Measurements from ENCODE around the gene FXN.

FXN gene

GRCh38 chr9:69065660-69066059, 30.1 kb downstream of the FXN start:
- H3K4me1 ChIP-seq (ENCODE audit: control insufficient read depth, insufficient read depth, low read length, poor library complexity, severe bottlenecking), result peaks cover 8% of the 10 kb centered on the region
- no peak overlapping the region for H3K4me3 ChIP-seq (ENCODE audit: extremely low read depth, insufficient read depth, low read length, poor library complexity, severe bottlenecking)
- H3K9me3 ChIP-seq (ENCODE audit: control insufficient read depth, low read length), result no peaks in the 10 kb centered on the region
- 75 to 80% methylated on average over 1 of the region's 1 CpG for WGBS, 2 experiments (ENCODE audit: insufficient coverage in 2 of 2)
- peaks cover 43% of the 10 kb centered on the region for H3K36me3 ChIP-seq (ENCODE audit: control insufficient read depth, insufficient read depth, low read length)
- no peak overlapping the region for H3K27ac ChIP-seq (ENCODE audit: low read depth, low read length, severe bottlenecking)

- no peaks in the 10 kb centered on the region for H3K9me3 ChIP-seq (ENCODE audit: control insufficient read depth, low read length)
- H3K4me3 ChIP-seq (ENCODE audit: extremely low read depth, insufficient read depth, low read length, poor library complexity, severe bottlenecking), result no peak overlapping the region
- H3K36me3 ChIP-seq (ENCODE audit: control insufficient read depth, insufficient read depth, low read length), result peaks cover 43% of the 10 kb centered on the region
- no peak overlapping the region for H3K27ac ChIP-seq (ENCODE audit: low read depth, low read length, severe bottlenecking)
- 88 to 93% methylated on average over 8 to 26 of the region's 27 CpGs for WGBS, 2 experiments (ENCODE audit: insufficient coverage in 2 of 2)
- peaks cover 8% of the 10 kb centered on the region for H3K4me1 ChIP-seq (ENCODE audit: control insufficient read depth, insufficient read depth, low read length, poor library complexity, severe bottlenecking)
Observed at GRCh38 chr9:69066955-69067354, 31.4 kb downstream of the FXN start.

- Histone ChIP-seq H3K36me3 (ENCODE audit: control insufficient read depth, insufficient read depth, low read length) (peaks cover 41% of the 10 kb centered on the region), H3K9me3 (ENCODE audit: control insufficient read depth, low read length) (no peaks in the 10 kb centered on the region), H3K27ac (ENCODE audit: low read depth, low read length, severe bottlenecking) (no peak overlapping the region), H3K4me1 (ENCODE audit: control insufficient read depth, insufficient read depth, low read length, poor library complexity, severe bottlenecking) (peaks cover 4% of the 10 kb centered on the region), H3K4me3 (ENCODE audit: extremely low read depth, insufficient read depth, low read length, poor library complexity, severe bottlenecking) (no peak overlapping the region)
- WGBS, 2 experiments (ENCODE audit: insufficient coverage in 2 of 2), result 82 to 100% methylated on average over 6 of the region's 7 CpGs
Observed at GRCh38 chr9:69070201-69070600, 34.6 kb downstream of the FXN start.

GRCh38 chr9:69071059-69071458, 35.5 kb downstream of the FXN start:
- Histone ChIP-seq H3K9me3 (ENCODE audit: control insufficient read depth, low read length) (no peaks in the 10 kb centered on the region), H3K36me3 (ENCODE audit: control insufficient read depth, insufficient read depth, low read length) (peaks cover 34% of the 10 kb centered on the region), H3K4me3 (ENCODE audit: extremely low read depth, insufficient read depth, low read length, poor library complexity, severe bottlenecking) (no peak overlapping the region), H3K27ac (ENCODE audit: low read depth, low read length, severe bottlenecking) (no peak overlapping the region), H3K4me1 (ENCODE audit: control insufficient read depth, insufficient read depth, low read length, poor library complexity, severe bottlenecking) (peaks cover 4% of the 10 kb centered on the region)
- WGBS, 2 experiments (ENCODE audit: insufficient coverage in 2 of 2), result 61 to 64% methylated on average over 2 of the region's 3 CpGs

GRCh38 chr9:69073103-69073502, 37.6 kb downstream of the FXN start:
- Histone ChIP-seq H3K36me3 (ENCODE audit: control insufficient read depth, insufficient read depth, low read length) (peaks cover 19% of the 10 kb centered on the region), H3K27ac (ENCODE audit: low read depth, low read length, severe bottlenecking) (no peak overlapping the region), H3K4me3 (ENCODE audit: extremely low read depth, insufficient read depth, low read length, poor library complexity, severe bottlenecking) (no peak overlapping the region), H3K4me1 (ENCODE audit: control insufficient read depth, insufficient read depth, low read length, poor library complexity, severe bottlenecking) (no peaks in the 10 kb centered on the region), H3K9me3 (ENCODE audit: control insufficient read depth, low read length) (no peaks in the 10 kb centered on the region)
- WGBS, 2 experiments (ENCODE audit: insufficient coverage in 2 of 2), result 85 to 97% methylated on average over 3 of the region's 4 CpGs

- Histone ChIP-seq H3K9me3 (ENCODE audit: control insufficient read depth, low read length) (no peaks in the 10 kb centered on the region), H3K4me3 (ENCODE audit: extremely low read depth, insufficient read depth, low read length, poor library complexity, severe bottlenecking) (no peak overlapping the region), H3K36me3 (ENCODE audit: control insufficient read depth, insufficient read depth, low read length) (peaks cover 14% of the 10 kb centered on the region), H3K27ac (ENCODE audit: low read depth, low read length, severe bottlenecking) (no peak overlapping the region), H3K4me1 (ENCODE audit: control insufficient read depth, insufficient read depth, low read length, poor library complexity, severe bottlenecking) (no peaks in the 10 kb centered on the region)
- WGBS, 2 experiments (ENCODE audit: insufficient coverage in 2 of 2), result 92% methylated on average over 2 of the region's 2 CpGs; no CpG with 5 or more reads in 1 of the 2 experiments
Observed at GRCh38 chr9:69074801-69075200, 39.2 kb downstream of the FXN start.

GRCh38 chr9:69076550-69076949, 41.0 kb downstream of the FXN start:
- 86 to 89% methylated on average over 2 to 4 of the region's 5 CpGs for WGBS, 2 experiments (ENCODE audit: insufficient coverage in 2 of 2)
- Histone ChIP-seq H3K27ac (ENCODE audit: low read depth, low read length, severe bottlenecking) (no peak overlapping the region), H3K36me3 (ENCODE audit: control insufficient read depth, insufficient read depth, low read length) (peaks cover 9% of the 10 kb centered on the region), H3K4me1 (ENCODE audit: control insufficient read depth, insufficient read depth, low read length, poor library complexity, severe bottlenecking) (no peaks in the 10 kb centered on the region), H3K4me3 (ENCODE audit: extremely low read depth, insufficient read depth, low read length, poor library complexity, severe bottlenecking) (no peak overlapping the region), H3K9me3 (ENCODE audit: control insufficient read depth, low read length) (no peaks in the 10 kb centered on the region)

- Histone ChIP-seq H3K9me3 (ENCODE audit: control insufficient read depth, low read length) (no peaks in the 10 kb centered on the region), H3K36me3 (ENCODE audit: control insufficient read depth, insufficient read depth, low read length) (peaks cover 2% of the 10 kb centered on the region), H3K4me1 (ENCODE audit: control insufficient read depth, insufficient read depth, low read length, poor library complexity, severe bottlenecking) (no peaks in the 10 kb centered on the region), H3K27ac (ENCODE audit: low read depth, low read length, severe bottlenecking) (no peak overlapping the region), H3K4me3 (ENCODE audit: extremely low read depth, insufficient read depth, low read length, poor library complexity, severe bottlenecking) (no peak overlapping the region)
- WGBS, 2 experiments (ENCODE audit: insufficient coverage in 2 of 2), result 79 to 93% methylated on average over 1 to 2 of the region's 2 CpGs
Observed at GRCh38 chr9:69078069-69078468, 42.5 kb downstream of the FXN start.

GRCh38 chr9:69078581-69078980, 43.0 kb downstream of the FXN start:
- 80 to 90% methylated on average over 1 of the region's 1 CpG for WGBS, 2 experiments (ENCODE audit: insufficient coverage in 2 of 2)
- Histone ChIP-seq H3K27ac (ENCODE audit: low read depth, low read length, severe bottlenecking) (no peak overlapping the region), H3K4me3 (ENCODE audit: extremely low read depth, insufficient read depth, low read length, poor library complexity, severe bottlenecking) (no peak overlapping the region)

GRCh38 chr9:69079186-69079585, 43.6 kb downstream of the FXN start:
- Histone ChIP-seq H3K36me3 (ENCODE audit: control insufficient read depth, insufficient read depth, low read length) (no peaks in the 10 kb centered on the region), H3K4me1 (ENCODE audit: control insufficient read depth, insufficient read depth, low read length, poor library complexity, severe bottlenecking) (no peaks in the 10 kb centered on the region), H3K4me3 (ENCODE audit: extremely low read depth, insufficient read depth, low read length, poor library complexity, severe bottlenecking) (no peak overlapping the region), H3K27ac (ENCODE audit: low read depth, low read length, severe bottlenecking) (no peak overlapping the region), H3K9me3 (ENCODE audit: control insufficient read depth, low read length) (no peaks in the 10 kb centered on the region)

More at GRCh38 chr9:69078581-69078980, 43.0 kb downstream of the FXN start:
- H3K9me3 ChIP-seq (ENCODE audit: control insufficient read depth, low read length), result no peaks in the 10 kb centered on the region
- H3K36me3 ChIP-seq (ENCODE audit: control insufficient read depth, insufficient read depth, low read length), result no peaks in the 10 kb centered on the region
- no peaks in the 10 kb centered on the region for H3K4me1 ChIP-seq (ENCODE audit: control insufficient read depth, insufficient read depth, low read length, poor library complexity, severe bottlenecking)

GRCh38 chr9:69081261-69081660, 45.7 kb downstream of the FXN start:
- H3K27ac ChIP-seq (ENCODE audit: low read depth, low read length, severe bottlenecking), result no peak overlapping the region
- no peaks in the 10 kb centered on the region for H3K36me3 ChIP-seq (ENCODE audit: control insufficient read depth, insufficient read depth, low read length)
- H3K4me1 ChIP-seq (ENCODE audit: control insufficient read depth, insufficient read depth, low read length, poor library complexity, severe bottlenecking), result no peaks in the 10 kb centered on the region
- H3K9me3 ChIP-seq (ENCODE audit: control insufficient read depth, low read length), result no peaks in the 10 kb centered on the region
- 94% methylated on average over 2 of the region's 4 CpGs; no CpG with 5 or more reads in 1 of the 2 experiments for WGBS, 2 experiments (ENCODE audit: insufficient coverage in 2 of 2)
- H3K4me3 ChIP-seq (ENCODE audit: extremely low read depth, insufficient read depth, low read length, poor library complexity, severe bottlenecking), result no peak overlapping the region
